H9 (cell line): ENCODE data around the gene ITGAX. TPM values are rescaled to one million over a fixed set of nuclear protein-coding genes. Genes with fewer than 3 reads are reported as not detected.

Experiments used
- DNase-seq: peaks from one replicate; pipeline ENCODE4 v3.0.0-alpha.2; 2017
- H2AFZ ChIP-seq: one replicate; pipeline ENCODE4 v1.6.1; 2013; ENCODE audit warnings: mild to moderate bottlenecking, low read length, control low read depth, moderate library complexity
- H2AK5ac ChIP-seq: 2 replicates; pipeline ENCODE4 v1.6.1; 2013; ENCODE audit warnings: low read length, control low read depth, mixed read lengths; ENCODE audit not compliant: insufficient read length
- H2BK120ac ChIP-seq: one replicate; pipeline ENCODE4 v1.6.1; 2013; ENCODE audit warnings: low read depth, mild to moderate bottlenecking, low read length, control low read depth, inconsistent platforms; ENCODE audit not compliant: poor library complexity, severe bottlenecking
- H2BK12ac ChIP-seq: 2 replicates; pipeline ENCODE4 v1.6.1; 2013; ENCODE audit warnings: low read length, control low read depth, mixed read lengths, low read depth; ENCODE audit not compliant: insufficient read length
- H2BK15ac ChIP-seq: 2 replicates; pipeline ENCODE4 v1.6.1; 2013; ENCODE audit warnings: low read depth, low read length, control low read depth
- H2BK20ac ChIP-seq: one replicate; pipeline ENCODE4 v1.6.1; 2013; ENCODE audit warnings: low read depth, mild to moderate bottlenecking, low read length, control low read depth, inconsistent platforms; ENCODE audit not compliant: poor library complexity, severe bottlenecking
- H2BK5ac ChIP-seq: 2 replicates; pipeline ENCODE4 v1.6.1; 2013; ENCODE audit warnings: low read length, control low read depth, mixed read lengths; ENCODE audit not compliant: insufficient read length
- H3K14ac ChIP-seq: 2 replicates; pipeline ENCODE4 v1.6.1; 2013; ENCODE audit warnings: low read length, control low read depth; ENCODE audit not compliant: insufficient read depth
- H3K18ac ChIP-seq: 2 replicates; pipeline ENCODE4 v1.6.1; 2013; ENCODE audit warnings: low read depth, mild to moderate bottlenecking, mixed read lengths, low read length, control low read depth; ENCODE audit not compliant: insufficient read length
- H3K23ac ChIP-seq: 2 replicates; pipeline ENCODE4 v1.6.1; 2013; ENCODE audit warnings: low read length, control low read depth, mixed read lengths, low read depth; ENCODE audit not compliant: insufficient read length
- H3K23me2 ChIP-seq: 2 replicates; pipeline ENCODE4 v1.6.1; 2013; ENCODE audit warnings: low read depth, mild to moderate bottlenecking, mixed read lengths, low read length, control low read depth; ENCODE audit not compliant: insufficient read length, poor library complexity, severe bottlenecking
- H3K27ac ChIP-seq: 2 replicates; pipeline ENCODE4 v1.5.1; 2013; ENCODE audit warnings: low read length, control low read depth, mixed read lengths, low read depth; ENCODE audit not compliant: insufficient read length
- H3K27me3 ChIP-seq: 2 replicates; pipeline ENCODE4 v1.6.1; 2013; ENCODE audit warnings: low read length, control low read depth, inconsistent platforms; ENCODE audit not compliant: insufficient read depth
- H3K4ac ChIP-seq: 2 replicates; pipeline ENCODE4 v1.6.1; 2013; ENCODE audit warnings: low read depth, mild to moderate bottlenecking, control low read depth, inconsistent platforms, low read length, moderate library complexity
- H3K4me1 ChIP-seq: 2 replicates; pipeline ENCODE4 v1.6.1; 2013; ENCODE audit warnings: low read length, control low read depth, inconsistent platforms; ENCODE audit not compliant: insufficient read depth
- H3K4me2 ChIP-seq: 2 replicates; pipeline ENCODE4 v1.6.1; 2013; ENCODE audit warnings: low read length, control low read depth, mixed read lengths; ENCODE audit not compliant: insufficient read length, insufficient read depth
- H3K56ac ChIP-seq: 2 replicates; pipeline ENCODE4 v1.6.1; 2013; ENCODE audit warnings: low read depth, mild to moderate bottlenecking, mixed read lengths, low read length, control low read depth; ENCODE audit not compliant: insufficient read length
- H3K79me1 ChIP-seq: 2 replicates; pipeline ENCODE4 v1.6.1; 2013; ENCODE audit warnings: low read depth, mild to moderate bottlenecking, moderate library complexity, low read length, control low read depth, inconsistent platforms; ENCODE audit not compliant: insufficient read depth, poor library complexity, severe bottlenecking
- H3K79me2 ChIP-seq: 2 replicates; pipeline ENCODE4 v1.6.1; 2013; ENCODE audit warnings: low read length, control low read depth, inconsistent platforms; ENCODE audit not compliant: insufficient read depth
- H3K9ac ChIP-seq: 2 replicates; pipeline ENCODE4 v1.6.1; 2013; ENCODE audit warnings: low read length, control low read depth, mixed read lengths; ENCODE audit not compliant: insufficient read length; ENCODE audit errors: extremely low read depth
- H3K9me3 ChIP-seq: one replicate; pipeline ENCODE4 v1.6.1; 2013; ENCODE audit warnings: low read depth, low read length, inconsistent platforms; ENCODE audit not compliant: control insufficient read depth
- H3T11ph ChIP-seq: one replicate; pipeline ENCODE4 v1.6.1; 2013; ENCODE audit warnings: mild to moderate bottlenecking, low read length, control low read depth, inconsistent platforms
- H4K20me1 ChIP-seq: one replicate; pipeline ENCODE4 v1.6.1; 2013; ENCODE audit not compliant: control insufficient read depth, insufficient read length, insufficient read depth
- H4K5ac ChIP-seq: 2 replicates; pipeline ENCODE4 v1.6.1; 2013; ENCODE audit warnings: low read depth, mild to moderate bottlenecking, mixed read lengths, low read length, control low read depth; ENCODE audit not compliant: insufficient read length
- H4K8ac ChIP-seq: replicated peaks from 2 replicates; pipeline ENCODE4 v1.6.1; 2013; ENCODE audit warnings: low read length, control low read depth, mixed read lengths, low read depth; ENCODE audit not compliant: insufficient read length
- H4K91ac ChIP-seq: 2 replicates; pipeline ENCODE4 v1.6.1; 2013; ENCODE audit warnings: low read depth, mild to moderate bottlenecking, moderate library complexity, mixed read lengths, low read length, control low read depth; ENCODE audit not compliant: insufficient read length
- H3K27ac Mint-ChIP-seq, 3 experiments: 2 replicates in 2 of 3; 3 replicates in 1 of 3; pipeline ENCODE4 v1.8.0; 2020 to 2021; ENCODE audit warnings: mixed read lengths in 3 of 3, mild to moderate bottlenecking in 1 of 3, moderate library complexity in 1 of 3
- H3K27me3 Mint-ChIP-seq: 2 replicates; pipeline ENCODE4 v1.8.0; 2021; ENCODE audit warnings: low read depth, mild to moderate bottlenecking, moderate library complexity, mixed read lengths
- H3K36me3 Mint-ChIP-seq, 3 experiments: 2 replicates in 2 of 3; 3 replicates in 1 of 3; pipeline ENCODE4 v1.8.0; 2020 to 2021; ENCODE audit warnings: low read depth in 3 of 3, mixed read lengths in 3 of 3; ENCODE audit not compliant: insufficient read depth in 1 of 3
- H3K4me1 Mint-ChIP-seq, 2 experiments: 2 replicates each; pipeline ENCODE4 v1.8.0; 2020; ENCODE audit warnings: mixed read lengths in 2 of 2
- H3K4me3 Mint-ChIP-seq, 2 experiments: 2 replicates in 1 of 2; 3 replicates in 1 of 2; pipeline ENCODE4 v1.8.0; 2020 to 2021; ENCODE audit warnings: mild to moderate bottlenecking in 2 of 2, mixed read lengths in 2 of 2, moderate library complexity in 1 of 2
- H3K9me3 Mint-ChIP-seq, 2 experiments: 2 replicates in 1 of 2; 3 replicates in 1 of 2; pipeline ENCODE4 v1.8.0; 2020; ENCODE audit warnings: mild to moderate bottlenecking in 2 of 2, mixed read lengths in 2 of 2, moderate library complexity in 1 of 2
- WGBS: extraction: QIAGEN DNeasy Blood & Tissue Kit; methylation state at CpG from one replicate; pipeline ENCODE4 v1.1.7; 2013; ENCODE audit warnings: missing lambda C conversion rate, low lambda C conversion rate, mixed read lengths; ENCODE audit not compliant: insufficient read length; ENCODE audit errors: extremely low coverage; 5-methylcytosine and 5-hydroxymethylcytosine counted together
- total RNA-seq: library from RNA; stranded (reverse); gene quantifications from 2 replicates; pipeline ENCODE4 v1.2.1, GENCODE V29; 2021
- TF ChIP-seq, protein P1 (sequence below): fragments of 200-600 bp; sonication (generic); conservative IDR thresholded peaks from 3 replicates; pipeline ENCODE4 v1.8.0; 2021; ENCODE audit warnings: antibody characterized with exemption, mild to moderate bottlenecking

ITGAX gene
- total RNA-seq, 1 experiment from 2014 or later, result 0.28 TPM

DNA sequence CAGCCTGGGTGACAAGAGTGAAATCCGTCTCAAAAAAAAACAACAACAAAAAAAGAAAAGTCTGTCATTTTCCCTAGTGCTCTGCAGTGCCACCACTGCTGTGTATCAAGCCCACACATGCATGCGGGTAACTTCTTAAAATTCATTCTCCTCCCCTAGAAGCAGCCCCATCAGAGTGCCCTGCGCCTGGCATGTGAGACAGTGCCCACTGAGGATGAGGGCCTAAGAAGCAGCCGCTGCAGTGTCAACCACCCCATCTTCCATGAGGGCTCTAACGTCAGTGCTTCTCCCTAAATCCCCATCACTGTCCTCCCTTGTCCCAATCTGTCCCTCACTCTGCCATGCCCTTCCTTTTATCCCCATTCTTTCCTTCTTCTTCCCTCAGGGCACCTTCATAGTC, 62.9 kb downstream of the ITGAX start:
- no peak overlapping the region for H3T11ph ChIP-seq
- H2BK15ac ChIP-seq, result no peak overlapping the region
- no peak overlapping the region for H3K23ac ChIP-seq
- no peak overlapping the region for H2AK5ac ChIP-seq
- no peak overlapping the region for H3K27ac Mint-ChIP-seq
- H4K8ac ChIP-seq, result no peak overlapping the region
- H3K9me3 Mint-ChIP-seq, result peaks cover 0 to 4% of the 10 kb centered on the region in 2 experiments; a peak in 2 of 5 replicates
- no peak overlapping the region for H2BK12ac ChIP-seq
- no peak overlapping the region for H3K56ac ChIP-seq
- H3K27me3 Mint-ChIP-seq, result peaks cover 28% of the 10 kb centered on the region
- no peak overlapping the region for H4K5ac ChIP-seq
- no peak overlapping the region for H3K27ac ChIP-seq
- H2BK20ac ChIP-seq, result no peak overlapping the region
- no peaks in the 10 kb centered on the region for H4K20me1 ChIP-seq
- H3K23me2 ChIP-seq, result no peaks in the 10 kb centered on the region
- H3K9ac ChIP-seq, result no peak overlapping the region
- no peak overlapping the region for H3K18ac ChIP-seq
- no peak overlapping the region for H2BK5ac ChIP-seq
- H3K9me3 ChIP-seq, result no peaks in the 10 kb centered on the region
- TF ChIP-seq, protein P1, sequence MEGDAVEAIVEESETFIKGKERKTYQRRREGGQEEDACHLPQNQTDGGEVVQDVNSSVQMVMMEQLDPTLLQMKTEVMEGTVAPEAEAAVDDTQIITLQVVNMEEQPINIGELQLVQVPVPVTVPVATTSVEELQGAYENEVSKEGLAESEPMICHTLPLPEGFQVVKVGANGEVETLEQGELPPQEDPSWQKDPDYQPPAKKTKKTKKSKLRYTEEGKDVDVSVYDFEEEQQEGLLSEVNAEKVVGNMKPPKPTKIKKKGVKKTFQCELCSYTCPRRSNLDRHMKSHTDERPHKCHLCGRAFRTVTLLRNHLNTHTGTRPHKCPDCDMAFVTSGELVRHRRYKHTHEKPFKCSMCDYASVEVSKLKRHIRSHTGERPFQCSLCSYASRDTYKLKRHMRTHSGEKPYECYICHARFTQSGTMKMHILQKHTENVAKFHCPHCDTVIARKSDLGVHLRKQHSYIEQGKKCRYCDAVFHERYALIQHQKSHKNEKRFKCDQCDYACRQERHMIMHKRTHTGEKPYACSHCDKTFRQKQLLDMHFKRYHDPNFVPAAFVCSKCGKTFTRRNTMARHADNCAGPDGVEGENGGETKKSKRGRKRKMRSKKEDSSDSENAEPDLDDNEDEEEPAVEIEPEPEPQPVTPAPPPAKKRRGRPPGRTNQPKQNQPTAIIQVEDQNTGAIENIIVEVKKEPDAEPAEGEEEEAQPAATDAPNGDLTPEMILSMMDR, result no peak
- no peaks in the 10 kb centered on the region for H3K79me2 ChIP-seq
- WGBS, result no CpG with 5 or more reads among the region's 5 CpGs
- no peak overlapping the region for H3K14ac ChIP-seq
- H3K4me3 Mint-ChIP-seq, result no peak overlapping the region
- no peak overlapping the region for H2AFZ ChIP-seq
- peaks cover 6% of the 10 kb centered on the region in 2 experiments; a peak in 3 of 4 replicates for H3K4me1 Mint-ChIP-seq
- no peak for DNase-seq
- H3K4me1 ChIP-seq, result no peaks in the 10 kb centered on the region
- no peak overlapping the region for H4K91ac ChIP-seq
- H3K79me1 ChIP-seq, result no peaks in the 10 kb centered on the region
- no peak overlapping the region for H3K4me2 ChIP-seq
- no peak overlapping the region for H3K4ac ChIP-seq
- no peak overlapping the region for H2BK120ac ChIP-seq
- H3K36me3 Mint-ChIP-seq, result no peaks in the 10 kb centered on the region
- no peaks in the 10 kb centered on the region for H3K27me3 ChIP-seq
